Astrocyte of the spinal cord (primary cell): ENCODE results near the gene ORC3.

Experiments used
- DNase-seq: peaks from one replicate; pipeline ENCODE4 v3.0.0; 2011; ENCODE audit warnings: low read depth, low spot score
- H3K4me3 ChIP-seq: 2 replicates; pipeline ENCODE4 v1.5.1; 2011; ENCODE audit warnings: low read depth, mild to moderate bottlenecking, low read length, moderate library complexity
- CTCF ChIP-seq: IDR thresholded peaks from 2 replicates; pipeline ENCODE4 v1.5.1; 2012; ENCODE audit warnings: low read depth, mild to moderate bottlenecking, low read length, inconsistent platforms
- in situ Hi-C: cut with HindIII; loops from 2 replicates; pipeline ENCODE4 v1.10.0; 2017; ENCODE audit warnings: low sequenced_read_pairs

Gene ORC3

GRCh38 chr6:87661016-87661415 is 71.1 kb downstream of the ORC3 start:
- peak; percentile 38 for DNase-seq
- no peak for TF ChIP-seq CTCF
- no peak overlapping the region for H3K4me3 ChIP-seq
- in situ Hi-C loops = no loop called here

- in situ Hi-C loops = no loop called here
- TF ChIP-seq CTCF = no peak
- DNase-seq = no peak
Observed at GRCh38 chr6:87661503-87661902, 71.6 kb downstream of the ORC3 start.

GRCh38 chr6:87663434-87663833 is 73.5 kb downstream of the ORC3 start:
- DNase-seq = no peak
- TF ChIP-seq CTCF = no peak
- no peak overlapping the region for H3K4me3 ChIP-seq
- in situ Hi-C loops = no loop called here

More at GRCh38 chr6:87661503-87661902, 71.6 kb downstream of the ORC3 start:
- no peak overlapping the region for H3K4me3 ChIP-seq

- no peak for TF ChIP-seq CTCF
- in situ Hi-C loops = no loop called here
- no peak for DNase-seq
- no peak overlapping the region for H3K4me3 ChIP-seq
Observed at GRCh38 chr6:87664921-87665485, 75.1 kb downstream of the ORC3 start.

- TF ChIP-seq CTCF = no peak
- in situ Hi-C loops = no loop called here
- no peak for DNase-seq
- no peak overlapping the region for H3K4me3 ChIP-seq
Observed at GRCh38 chr6:87667032-87667431, 77.1 kb downstream of the ORC3 start.

- DNase-seq = no peak
- H3K4me3 ChIP-seq = no peak overlapping the region
- in situ Hi-C loops = no loop called here
- no peak for TF ChIP-seq CTCF
Observed at GRCh38 chr6:87668013-87668412, 78.1 kb downstream of the ORC3 start.

GRCh38 chr6:87669051-87669450 is 79.1 kb downstream of the ORC3 start:
- no peak overlapping the region for H3K4me3 ChIP-seq
- no peak for TF ChIP-seq CTCF
- DNase-seq = no peak
- in situ Hi-C loops = no loop called here
